HepG2 (cell line): ENCODE measurements around the gene PGPEP1. TPM values are rescaled to one million over a fixed set of nuclear protein-coding genes. Genes with fewer than 3 reads are reported as not detected.

Experiments used
- CENPX ChIP-seq: sonication (generic); formaldehyde crosslinking; IDR thresholded peaks from 2 replicates; pipeline ENCODE4 v1.9.0; 2021; ENCODE audit warnings: mild to moderate bottlenecking, missing genetic modification reagents, moderate library complexity
- KLF9 ChIP-seq: IDR thresholded peaks from 2 replicates; pipeline ENCODE4 v1.6.1; 2016; ENCODE audit warnings: low read depth
- MIXL1 ChIP-seq: IDR thresholded peaks from 2 replicates; pipeline ENCODE4 v1.6.1; 2016
- MLLT10 ChIP-seq: sonication (generic); formaldehyde crosslinking; IDR thresholded peaks from 2 replicates; pipeline ENCODE4 v1.4.0; 2020; ENCODE audit warnings: missing genetic modification reagents
- NONO ChIP-seq, 2 experiments: fragments of 450-650 bp in 1 of 2; sonication (generic) in 1 of 2; formaldehyde crosslinking in 1 of 2; IDR thresholded peaks in 1 of 2; conservative IDR thresholded peaks in 1 of 2; 2 replicates each; pipeline versions ENCODE4 v1.6.1 to v1.8.0; 2017 to 2022; ENCODE audit warnings: mild to moderate bottlenecking in 1 of 2, missing genetic modification reagents in 1 of 2, moderate library complexity in 1 of 2
- NR3C1 ChIP-seq: sonication (generic); formaldehyde crosslinking; IDR thresholded peaks from 2 replicates; pipeline ENCODE4 v1.4.0; 2020; ENCODE audit warnings: missing genetic modification reagents
- SSRP1 ChIP-seq: IDR thresholded peaks from 2 replicates; pipeline ENCODE4 v1.6.1; 2016; ENCODE audit warnings: control low read depth
- ZNF101 ChIP-seq: sonication (generic); formaldehyde crosslinking; IDR thresholded peaks from 2 replicates; pipeline ENCODE4 v1.4.0; 2020; ENCODE audit warnings: mild to moderate bottlenecking, low read depth, missing genetic modification reagents, borderline replicate concordance
- ZNF160 ChIP-seq: sonication (generic); formaldehyde crosslinking; IDR thresholded peaks from 2 replicates; pipeline ENCODE4 v1.8.0; 2022; ENCODE audit warnings: mild to moderate bottlenecking, inconsistent platforms, missing genetic modification reagents
- ZNF251 ChIP-seq: sonication (generic); formaldehyde crosslinking; IDR thresholded peaks from 2 replicates; pipeline ENCODE4 v1.9.0; 2021; ENCODE audit warnings: mild to moderate bottlenecking, missing genetic modification reagents
- ZNF329 ChIP-seq: sonication (generic); formaldehyde crosslinking; IDR thresholded peaks from 2 replicates; pipeline ENCODE4 v1.9.0; 2021; ENCODE audit warnings: low read depth, mild to moderate bottlenecking, missing genetic modification reagents
- ZNF737 ChIP-seq: sonication (generic); formaldehyde crosslinking; IDR thresholded peaks from 2 replicates; pipeline ENCODE4 v1.5.0; 2020; ENCODE audit warnings: missing genetic modification reagents, mild to moderate bottlenecking, borderline replicate concordance
- ZNF768 ChIP-seq: sonication (generic); formaldehyde crosslinking; IDR thresholded peaks from 2 replicates; pipeline ENCODE4 v1.4.0; 2020; ENCODE audit warnings: missing genetic modification reagents
- polyA plus RNA-seq, 8 experiments: library from polyadenylated mRNA; depleted of rRNA in 3 of 8; stranded (reverse) in 7 of 8; unstranded in 1 of 8; fragments of >200 nt; fragmentation: Illumina TruSeq in 4 of 8; extraction: Trizol in 4 of 8; gene quantifications; 2 replicates each; pipeline versions ENCODE4 v1.2.1 to v1.2.3, GENCODE V29; 2011 to 2016; ENCODE audit warnings: low read depth in 4 of 8, missing spikeins in 1 of 8, mixed read lengths in 1 of 8; ENCODE audit not compliant: insufficient read depth in 1 of 8
- total RNA-seq, 5 experiments: library from RNA; depleted of rRNA; stranded (reverse); fragments of >200 nt; fragmentation: Illumina TruSeq; extraction: Trizol; gene quantifications; 2 replicates each; pipeline ENCODE4 v1.2.3, GENCODE V29; 2016; ENCODE audit warnings: low read depth in 1 of 5
- TF ChIP-seq, protein P1 (sequence below): sonication (generic); formaldehyde crosslinking; IDR thresholded peaks from 2 replicates; pipeline ENCODE4 v1.4.0; 2020; ENCODE audit warnings: mild to moderate bottlenecking, missing genetic modification reagents
- TF ChIP-seq, protein P2 (sequence below): sonication (generic); formaldehyde crosslinking; IDR thresholded peaks from 2 replicates; pipeline ENCODE4 v1.4.0; 2020; ENCODE audit warnings: missing genetic modification reagents
- TF ChIP-seq, protein P3 (sequence below): sonication (generic); formaldehyde crosslinking; IDR thresholded peaks from 2 replicates; pipeline ENCODE4 v1.4.0; 2020; ENCODE audit warnings: missing genetic modification reagents
- TF ChIP-seq, protein P4 (sequence below): sonication (generic); formaldehyde crosslinking; IDR thresholded peaks from 2 replicates; pipeline ENCODE4 v1.4.0; 2020; ENCODE audit warnings: missing genetic modification reagents; ENCODE audit errors: not compliant biosample characterization
- TF ChIP-seq, protein P5 (sequence below): sonication (generic); formaldehyde crosslinking; IDR thresholded peaks from 2 replicates; pipeline ENCODE4 v1.4.0; 2020; ENCODE audit warnings: missing genetic modification reagents, mild to moderate bottlenecking, borderline replicate concordance
- TF ChIP-seq, protein P6 (sequence below): sonication (generic); formaldehyde crosslinking; IDR thresholded peaks from 2 replicates; pipeline ENCODE4 v1.5.0; 2020; ENCODE audit warnings: mild to moderate bottlenecking, missing genetic modification reagents, moderate library complexity

The PGPEP1 gene
- total and polyA plus RNA-seq, 2 of the 13 experiments (the other 11 are each of a cell fraction or from before 2014, with no cell fraction given): 53.1 to 56.6 TPM

DNA sequence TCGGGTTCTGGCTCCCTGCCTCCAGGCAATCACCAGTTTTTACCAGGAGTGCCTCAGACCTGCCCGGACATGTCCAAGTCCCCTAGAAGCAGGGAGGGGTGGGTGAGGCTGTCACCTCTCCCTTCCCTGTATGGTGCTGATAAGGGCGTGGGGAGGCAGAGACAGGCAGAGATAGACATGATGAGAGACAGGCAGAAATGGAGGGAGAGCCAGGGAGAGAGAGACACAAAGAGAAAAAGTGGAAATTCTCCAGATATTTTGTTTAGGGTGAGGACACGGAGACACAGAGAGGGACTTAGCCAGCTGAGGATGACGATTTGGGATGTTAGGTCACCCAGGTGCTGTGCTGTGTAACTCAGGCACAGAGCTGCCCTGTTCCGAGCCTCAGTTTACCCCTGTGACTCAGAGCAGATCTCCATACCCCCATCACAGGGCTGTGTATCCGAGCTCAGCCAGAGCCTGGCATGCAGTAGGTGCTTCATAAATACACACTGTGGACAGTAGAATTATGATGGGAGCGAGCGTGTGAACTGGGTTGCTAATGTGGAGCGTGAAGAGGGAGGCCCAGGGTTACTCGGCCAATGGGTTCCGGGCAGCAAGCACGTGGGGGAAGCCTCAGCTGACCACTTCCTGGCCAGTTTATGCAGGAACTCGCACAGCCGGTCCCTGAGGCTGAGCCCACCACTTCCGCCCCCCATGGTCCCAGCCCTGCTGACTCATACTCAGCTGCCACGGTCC lies 33.7 kb downstream of the PGPEP1 start (continued):
- 0 out of 2 replicates have a peak, but pooled peaks have one; percentile 16 for TF ChIP-seq ZNF737 (CRISPR knock-in tag)
- TF ChIP-seq ZNF329 (CRISPR knock-in tag): no peak
- TF ChIP-seq SSRP1: no peak; the same call in 1 of the 2 replicates
- no peak for TF ChIP-seq ZNF251
- no peak for TF ChIP-seq ZNF101 (CRISPR knock-in tag)
- TF ChIP-seq, protein P1, sequence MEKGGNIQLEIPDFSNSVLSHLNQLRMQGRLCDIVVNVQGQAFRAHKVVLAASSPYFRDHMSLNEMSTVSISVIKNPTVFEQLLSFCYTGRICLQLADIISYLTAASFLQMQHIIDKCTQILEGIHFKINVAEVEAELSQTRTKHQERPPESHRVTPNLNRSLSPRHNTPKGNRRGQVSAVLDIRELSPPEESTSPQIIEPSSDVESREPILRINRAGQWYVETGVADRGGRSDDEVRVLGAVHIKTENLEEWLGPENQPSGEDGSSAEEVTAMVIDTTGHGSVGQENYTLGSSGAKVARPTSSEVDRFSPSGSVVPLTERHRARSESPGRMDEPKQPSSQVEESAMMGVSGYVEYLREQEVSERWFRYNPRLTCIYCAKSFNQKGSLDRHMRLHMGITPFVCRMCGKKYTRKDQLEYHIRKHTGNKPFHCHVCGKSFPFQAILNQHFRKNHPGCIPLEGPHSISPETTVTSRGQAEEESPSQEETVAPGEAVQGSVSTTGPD (CRISPR knock-in tag): peak; percentile 80
- no peak for TF ChIP-seq NR3C1 (CRISPR knock-in tag)
- TF ChIP-seq, protein P2, sequence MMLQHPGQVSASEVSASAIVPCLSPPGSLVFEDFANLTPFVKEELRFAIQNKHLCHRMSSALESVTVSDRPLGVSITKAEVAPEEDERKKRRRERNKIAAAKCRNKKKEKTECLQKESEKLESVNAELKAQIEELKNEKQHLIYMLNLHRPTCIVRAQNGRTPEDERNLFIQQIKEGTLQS (CRISPR knock-in tag): peak; percentile 97
- no peak for TF ChIP-seq MIXL1 (CRISPR knock-in tag)
- TF ChIP-seq MLLT10 (CRISPR knock-in tag): no peak
- TF ChIP-seq, protein P3, sequence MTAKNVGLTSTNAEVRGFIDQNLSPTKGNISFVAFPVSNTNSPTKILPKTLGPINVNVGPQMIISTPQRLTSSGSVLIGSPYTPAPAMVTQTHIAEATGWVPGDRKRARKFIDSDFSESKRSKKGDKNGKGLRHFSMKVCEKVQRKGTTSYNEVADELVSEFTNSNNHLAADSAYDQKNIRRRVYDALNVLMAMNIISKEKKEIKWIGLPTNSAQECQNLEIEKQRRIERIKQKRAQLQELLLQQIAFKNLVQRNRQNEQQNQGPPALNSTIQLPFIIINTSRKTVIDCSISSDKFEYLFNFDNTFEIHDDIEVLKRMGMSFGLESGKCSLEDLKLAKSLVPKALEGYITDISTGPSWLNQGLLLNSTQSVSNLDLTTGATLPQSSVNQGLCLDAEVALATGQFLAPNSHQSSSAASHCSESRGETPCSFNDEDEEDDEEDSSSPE (CRISPR knock-in tag): peak; percentile 69
- no peak for TF ChIP-seq KLF9 (CRISPR knock-in tag)
- TF ChIP-seq, protein P4, sequence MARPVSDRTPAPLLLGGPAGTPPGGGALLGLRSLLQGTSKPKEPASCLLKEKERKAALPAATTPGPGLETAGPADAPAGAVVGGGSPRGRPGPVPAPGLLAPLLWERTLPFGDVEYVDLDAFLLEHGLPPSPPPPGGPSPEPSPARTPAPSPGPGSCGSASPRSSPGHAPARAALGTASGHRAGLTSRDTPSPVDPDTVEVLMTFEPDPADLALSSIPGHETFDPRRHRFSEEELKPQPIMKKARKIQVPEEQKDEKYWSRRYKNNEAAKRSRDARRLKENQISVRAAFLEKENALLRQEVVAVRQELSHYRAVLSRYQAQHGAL (CRISPR knock-in tag): no peak
- TF ChIP-seq ZNF160 (CRISPR knock-in tag): 0 out of 2 replicates have a peak, but pooled peaks have one; percentile 44
- TF ChIP-seq, protein P5, sequence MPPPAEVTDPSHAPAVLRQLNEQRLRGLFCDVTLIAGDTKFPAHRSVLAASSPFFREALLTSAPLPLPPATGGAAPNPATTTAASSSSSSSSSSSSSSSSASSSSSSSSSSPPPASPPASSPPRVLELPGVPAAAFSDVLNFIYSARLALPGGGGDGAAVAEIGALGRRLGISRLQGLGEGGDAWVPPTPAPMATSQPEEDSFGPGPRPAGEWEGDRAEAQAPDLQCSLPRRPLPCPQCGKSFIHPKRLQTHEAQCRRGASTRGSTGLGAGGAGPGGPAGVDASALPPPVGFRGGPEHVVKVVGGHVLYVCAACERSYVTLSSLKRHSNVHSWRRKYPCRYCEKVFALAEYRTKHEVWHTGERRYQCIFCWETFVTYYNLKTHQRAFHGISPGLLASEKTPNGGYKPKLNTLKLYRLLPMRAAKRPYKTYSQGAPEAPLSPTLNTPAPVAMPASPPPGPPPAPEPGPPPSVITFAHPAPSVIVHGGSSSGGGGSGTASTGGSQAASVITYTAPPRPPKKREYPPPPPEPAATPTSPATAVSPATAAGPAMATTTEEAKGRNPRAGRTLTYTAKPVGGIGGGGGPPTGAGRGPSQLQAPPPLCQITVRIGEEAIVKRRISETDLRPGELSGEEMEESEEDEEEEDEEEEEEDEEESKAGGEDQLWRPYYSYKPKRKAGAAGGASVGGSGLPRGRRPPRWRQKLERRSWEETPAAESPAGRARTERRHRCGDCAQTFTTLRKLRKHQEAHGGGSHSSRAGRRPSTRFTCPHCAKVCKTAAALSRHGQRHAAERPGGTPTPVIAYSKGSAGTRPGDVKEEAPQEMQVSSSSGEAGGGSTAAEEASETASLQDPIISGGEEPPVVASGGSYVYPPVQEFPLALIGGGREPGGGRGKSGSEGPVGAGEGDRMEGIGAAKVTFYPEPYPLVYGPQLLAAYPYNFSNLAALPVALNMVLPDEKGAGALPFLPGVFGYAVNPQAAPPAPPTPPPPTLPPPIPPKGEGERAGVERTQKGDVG: peak; percentile 74; the same call in 1 of the 2 replicates
- no peak for TF ChIP-seq NONO (IDR thresholded peaks at IDR 0.05)
- no peak; the same call in 1 of the 2 replicates for TF ChIP-seq NONO (CRISPR knock-in tag; conservative IDR thresholded peaks at IDR 0.05)
- TF ChIP-seq CENPX (CRISPR knock-in tag): no peak
- TF ChIP-seq, protein P6, sequence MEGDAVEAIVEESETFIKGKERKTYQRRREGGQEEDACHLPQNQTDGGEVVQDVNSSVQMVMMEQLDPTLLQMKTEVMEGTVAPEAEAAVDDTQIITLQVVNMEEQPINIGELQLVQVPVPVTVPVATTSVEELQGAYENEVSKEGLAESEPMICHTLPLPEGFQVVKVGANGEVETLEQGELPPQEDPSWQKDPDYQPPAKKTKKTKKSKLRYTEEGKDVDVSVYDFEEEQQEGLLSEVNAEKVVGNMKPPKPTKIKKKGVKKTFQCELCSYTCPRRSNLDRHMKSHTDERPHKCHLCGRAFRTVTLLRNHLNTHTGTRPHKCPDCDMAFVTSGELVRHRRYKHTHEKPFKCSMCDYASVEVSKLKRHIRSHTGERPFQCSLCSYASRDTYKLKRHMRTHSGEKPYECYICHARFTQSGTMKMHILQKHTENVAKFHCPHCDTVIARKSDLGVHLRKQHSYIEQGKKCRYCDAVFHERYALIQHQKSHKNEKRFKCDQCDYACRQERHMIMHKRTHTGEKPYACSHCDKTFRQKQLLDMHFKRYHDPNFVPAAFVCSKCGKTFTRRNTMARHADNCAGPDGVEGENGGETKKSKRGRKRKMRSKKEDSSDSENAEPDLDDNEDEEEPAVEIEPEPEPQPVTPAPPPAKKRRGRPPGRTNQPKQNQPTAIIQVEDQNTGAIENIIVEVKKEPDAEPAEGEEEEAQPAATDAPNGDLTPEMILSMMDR (CRISPR knock-in tag): no peak
- TF ChIP-seq ZNF768: peak; percentile 90
